CD4-positive, CD25-positive, alpha-beta regulatory T cell (primary cell): ENCODE results near the gene SLC2A9. TPM values are rescaled to one million over a fixed set of nuclear protein-coding genes. Genes with fewer than 3 reads are reported as not detected.

Experiments
- ATAC-seq, 2 donors: fragments of 150-1000 bp; cut with Tn5 transposase; one replicate each; pipeline ENCODE4 v1.10.0; 2021; ENCODE audit warnings: low read depth in 2 of 2, moderate number of reproducible peaks in 2 of 2, moderate library complexity in 1 of 2
- DNase-seq, 3 donors: peaks; one replicate each; pipeline versions ENCODE4 v3.0.0 to v3.0.0-alpha.2; 2012 to 2022; ENCODE audit warnings: mixed read lengths in 1 of 3
- H3K27ac ChIP-seq: one replicate; pipeline ENCODE4 v1.7.0; 2013; ENCODE audit warnings: mild to moderate bottlenecking, low read length; ENCODE audit not compliant: insufficient read depth, poor library complexity, severe bottlenecking
- H3K27me3 ChIP-seq: one replicate; pipeline ENCODE4 v1.7.0; 2013; ENCODE audit warnings: low read length; ENCODE audit not compliant: control insufficient read depth, insufficient read depth
- H3K36me3 ChIP-seq: one replicate; pipeline ENCODE4 v1.7.0; 2013; ENCODE audit warnings: mild to moderate bottlenecking, low read length, moderate library complexity; ENCODE audit not compliant: control insufficient read depth, insufficient read depth
- H3K4me1 ChIP-seq: 2 replicates; pipeline ENCODE4 v1.7.0; 2013; ENCODE audit warnings: mild to moderate bottlenecking, low read length; ENCODE audit not compliant: insufficient read depth, control insufficient read depth, poor library complexity, severe bottlenecking
- H3K4me3 ChIP-seq: one replicate; pipeline ENCODE4 v1.7.0; 2013; ENCODE audit warnings: low read depth, mild to moderate bottlenecking, low read length, moderate library complexity
- H3K9me3 ChIP-seq, 2 experiments: 1 replicate in 1 of 2; 2 replicates in 1 of 2; pipeline ENCODE4 v1.7.0; 2013; ENCODE audit warnings: low read length in 2 of 2, mild to moderate bottlenecking in 1 of 2, moderate library complexity in 1 of 2; ENCODE audit not compliant: control insufficient read depth in 2 of 2
- H3K27ac Mint-ChIP-seq, 3 donors: one replicate each; pipeline ENCODE4 v1.8.0; 2020 to 2022; ENCODE audit warnings: mild to moderate bottlenecking in 3 of 3, mixed read lengths in 3 of 3, moderate library complexity in 2 of 3
- H3K27me3 Mint-ChIP-seq: one replicate; pipeline ENCODE4 v1.8.0; 2022; ENCODE audit warnings: mild to moderate bottlenecking, mixed read lengths
- H3K36me3 Mint-ChIP-seq: one replicate; pipeline ENCODE4 v1.8.0; 2020; ENCODE audit warnings: mixed read lengths
- H3K4me1 Mint-ChIP-seq, 4 donors: one replicate each; pipeline ENCODE4 v1.8.0; 2020 to 2022; ENCODE audit warnings: mixed read lengths in 4 of 4, mild to moderate bottlenecking in 1 of 4
- H3K4me3 Mint-ChIP-seq, 4 donors: one replicate each; pipeline ENCODE4 v1.8.0; 2020 to 2022; ENCODE audit warnings: mild to moderate bottlenecking in 4 of 4, mixed read lengths in 4 of 4, moderate library complexity in 3 of 4
- H3K9me3 Mint-ChIP-seq, 7 donors: one replicate each; pipeline ENCODE4 v1.8.0; 2020 to 2022; ENCODE audit warnings: mixed read lengths in 7 of 7, mild to moderate bottlenecking in 3 of 7, moderate library complexity in 2 of 7
- polyA plus RNA-seq, 4 donors: library from polyadenylated mRNA; unstranded; fragments of 300-500 nt; fragmentation: Illumina TruSeq; gene quantifications; one replicate each; pipeline ENCODE4 v1.2.3, GENCODE V29; 2021
- total RNA-seq: library from RNA; stranded (reverse); gene quantifications from one replicate; pipeline ENCODE4 v1.2.3, GENCODE V29; 2022

The SLC2A9 gene
- total and polyA plus RNA-seq, 5 donors from 2014 or later: 0.41 to 5.7 (median 0.81) TPM

GRCh38 chr4:9946170-9946569, 75.1 kb downstream of the SLC2A9 start:
- Histone ChIP-seq H3K27ac (no peak overlapping the region), H3K4me3 (no peak overlapping the region), H3K36me3 (no peaks in the 10 kb centered on the region), H3K9me3 (no peaks in the 10 kb centered on the region), H3K27me3 (no peaks in the 10 kb centered on the region), H3K4me1 (no peaks in the 10 kb centered on the region)
- Mint-ChIP-seq H3K36me3 (no peaks in the 10 kb centered on the region), H3K27ac (no peak overlapping the region), H3K9me3 (peaks cover 0 to 2% (median 0%) of the 10 kb centered on the region in 7 donors), H3K4me3 (no peak overlapping the region), H3K27me3 (peaks cover 10% of the 10 kb centered on the region), H3K4me1 (no peaks in the 10 kb centered on the region)
- no peak for DNase-seq
- no peak for ATAC-seq

- peaks cover 0 to 2% (median 0%) of the 10 kb centered on the region in 7 donors for H3K9me3 Mint-ChIP-seq
- no peaks in the 10 kb centered on the region for H3K36me3 Mint-ChIP-seq
- no peak overlapping the region for H3K4me3 ChIP-seq
- no peaks in the 10 kb centered on the region for H3K27me3 ChIP-seq
- no peak overlapping the region for H3K4me3 Mint-ChIP-seq
- no peaks in the 10 kb centered on the region for H3K9me3 ChIP-seq
- H3K27ac ChIP-seq: no peak overlapping the region
- H3K27me3 Mint-ChIP-seq: peaks cover 6% of the 10 kb centered on the region
- H3K4me1 Mint-ChIP-seq: no peaks in the 10 kb centered on the region
- no peak for ATAC-seq
- H3K36me3 ChIP-seq: no peaks in the 10 kb centered on the region
- no peaks in the 10 kb centered on the region for H3K4me1 ChIP-seq
- no peak for DNase-seq
- H3K27ac Mint-ChIP-seq: no peak overlapping the region
Observed at GRCh38 chr4:9944431-9945425, 76.6 kb downstream of the SLC2A9 start.

GRCh38 chr4:9943761-9944160, 77.5 kb downstream of the SLC2A9 start:
- Mint-ChIP-seq H3K9me3 (peaks cover 0 to 2% (median 0%) of the 10 kb centered on the region in 7 donors), H3K4me1 (no peaks in the 10 kb centered on the region), H3K27me3 (peaks cover 2% of the 10 kb centered on the region), H3K27ac (no peak overlapping the region), H3K4me3 (no peak overlapping the region), H3K36me3 (no peaks in the 10 kb centered on the region)
- Histone ChIP-seq H3K9me3 (no peaks in the 10 kb centered on the region), H3K4me1 (no peaks in the 10 kb centered on the region), H3K27ac (no peak overlapping the region), H3K4me3 (no peak overlapping the region), H3K36me3 (no peaks in the 10 kb centered on the region), H3K27me3 (no peaks in the 10 kb centered on the region)
- ATAC-seq (no peak), DNase-seq (no peak)

DNA sequence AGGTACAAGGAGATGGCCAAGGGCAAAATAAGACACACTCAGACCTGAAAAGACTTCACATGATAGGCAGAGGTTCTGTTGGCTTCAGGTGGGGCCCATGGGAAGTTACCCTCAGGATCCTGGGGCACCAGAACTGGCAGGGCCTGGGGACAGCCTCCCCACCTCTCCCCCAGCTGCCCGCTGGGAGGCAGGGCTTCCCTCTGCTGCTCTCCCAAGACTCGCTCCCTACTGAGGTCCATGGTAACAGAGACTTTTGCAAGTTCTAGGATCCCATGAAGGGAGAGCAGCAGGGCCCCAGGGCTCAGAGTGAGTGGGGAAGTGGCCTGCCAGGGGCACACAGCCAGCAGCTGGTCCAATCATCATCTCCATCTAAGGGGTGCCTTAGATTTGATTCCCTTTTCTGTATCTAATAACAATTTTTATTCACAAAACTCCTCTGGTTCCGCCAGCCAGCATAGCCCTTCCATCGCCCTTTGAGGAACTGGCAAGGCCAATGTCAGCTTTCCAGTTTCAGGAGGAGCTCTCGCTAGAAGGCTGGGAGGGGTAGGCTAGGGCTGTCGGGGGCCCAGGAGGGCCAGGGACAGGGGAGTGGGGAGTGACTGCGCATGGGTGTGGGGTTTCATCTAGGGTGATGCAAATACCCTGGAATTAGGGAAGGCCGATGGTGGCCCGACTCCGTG, 78.2 kb downstream of the SLC2A9 start:
- no peaks in the 10 kb centered on the region for H3K9me3 ChIP-seq
- Mint-ChIP-seq H3K4me1 (no peaks in the 10 kb centered on the region), H3K27me3 (no peaks in the 10 kb centered on the region), H3K9me3 (peaks cover 0 to 2% (median 0%) of the 10 kb centered on the region in 7 donors), H3K27ac (no peak overlapping the region), H3K36me3 (no peaks in the 10 kb centered on the region), H3K4me3 (no peak overlapping the region)
- no peak overlapping the region for H3K27ac ChIP-seq
- H3K36me3 ChIP-seq: no peaks in the 10 kb centered on the region
- ATAC-seq: no peak
- H3K4me1 ChIP-seq: no peaks in the 10 kb centered on the region
- no peak for DNase-seq
- H3K27me3 ChIP-seq: no peaks in the 10 kb centered on the region
- H3K4me3 ChIP-seq: no peak overlapping the region

GRCh38 chr4:9942139-9942538, 79.2 kb downstream of the SLC2A9 start:
- Mint-ChIP-seq H3K4me3 (no peak overlapping the region), H3K36me3 (no peaks in the 10 kb centered on the region), H3K27me3 (no peaks in the 10 kb centered on the region), H3K4me1 (no peaks in the 10 kb centered on the region), H3K27ac (no peak overlapping the region), H3K9me3 (peaks cover 0 to 2% (median 0%) of the 10 kb centered on the region in 7 donors)
- Histone ChIP-seq H3K4me1 (no peaks in the 10 kb centered on the region), H3K27ac (no peak overlapping the region), H3K4me3 (no peak overlapping the region), H3K9me3 (no peaks in the 10 kb centered on the region), H3K27me3 (no peaks in the 10 kb centered on the region), H3K36me3 (no peaks in the 10 kb centered on the region)
- ATAC-seq (no peak), DNase-seq (no peak)

GRCh38 chr4:9940041-9940440, 81.3 kb downstream of the SLC2A9 start:
- DNase-seq (no peak), ATAC-seq (no peak)
- no peaks in the 10 kb centered on the region for H3K9me3 ChIP-seq
- Mint-ChIP-seq H3K9me3 (peaks cover 0 to 2% (median 0%) of the 10 kb centered on the region in 7 donors), H3K27me3 (no peaks in the 10 kb centered on the region), H3K4me1 (no peaks in the 10 kb centered on the region), H3K27ac (no peak overlapping the region), H3K4me3 (no peak overlapping the region), H3K36me3 (no peaks in the 10 kb centered on the region)
- H3K4me3 ChIP-seq: no peak overlapping the region
- no peak overlapping the region for H3K27ac ChIP-seq
- no peaks in the 10 kb centered on the region for H3K36me3 ChIP-seq
- H3K27me3 ChIP-seq: no peaks in the 10 kb centered on the region
- H3K4me1 ChIP-seq: no peaks in the 10 kb centered on the region

- H3K4me1 Mint-ChIP-seq: no peaks in the 10 kb centered on the region
- Histone ChIP-seq H3K27ac (no peak overlapping the region), H3K36me3 (no peaks in the 10 kb centered on the region), H3K9me3 (no peaks in the 10 kb centered on the region), H3K4me3 (no peak overlapping the region), H3K27me3 (no peaks in the 10 kb centered on the region), H3K4me1 (no peaks in the 10 kb centered on the region)
- H3K27me3 Mint-ChIP-seq: peaks cover 4% of the 10 kb centered on the region
- no peak overlapping the region for H3K4me3 Mint-ChIP-seq
- H3K36me3 Mint-ChIP-seq: no peaks in the 10 kb centered on the region
- DNase-seq: no peak
- ATAC-seq: no peak
- H3K9me3 Mint-ChIP-seq: no peaks in the 10 kb centered on the region
- H3K27ac Mint-ChIP-seq: no peak overlapping the region
Observed at GRCh38 chr4:9938933-9939332, 82.4 kb downstream of the SLC2A9 start.
